IMR-90 (cell line): ENCODE data around the gene MYH6.

ENCODE experiments used
- CTCF ChIP-seq: conservative IDR thresholded peaks from 2 replicates; pipeline ENCODE4 v1.5.1; 2012; ENCODE audit warnings: mild to moderate bottlenecking, low read depth, low read length, improper control_type of control experiment
- POLR2A ChIP-seq: IDR thresholded peaks from 2 replicates; pipeline ENCODE4 v1.6.1; 2012; ENCODE audit warnings: mild to moderate bottlenecking, low read depth, low read length
- SMC3 ChIP-seq: fragments of 150-350 bp; IDR thresholded peaks from 2 replicates; pipeline ENCODE4 v1.6.1; 2016; ENCODE audit warnings: low read depth, mild to moderate bottlenecking, antibody characterized with exemption, low read length, moderate library complexity

GRCh38 chr14:23347406-23348296 lies 60.4 kb downstream of the MYH6 start:
- TF ChIP-seq POLR2A (no peak), CTCF (no peak), SMC3 (no peak)
